Mucosa of rectum (tissue), 2 donors: ENCODE measurements around the gene MAFB.

ENCODE experiments used
- H3K27ac ChIP-seq, 2 donors: one replicate each; pipeline ENCODE4 v1.7.0; 2013; ENCODE audit warnings: inconsistent platforms in 2 of 2, low read depth in 2 of 2, low read length in 2 of 2
- H3K27me3 ChIP-seq, 2 donors: one replicate each; pipeline ENCODE4 v1.7.0; 2013; ENCODE audit warnings: low read length in 2 of 2; ENCODE audit not compliant: control insufficient read depth in 2 of 2, insufficient read depth in 2 of 2
- H3K36me3 ChIP-seq, 2 donors: one replicate each; pipeline ENCODE4 v1.7.0; 2013; ENCODE audit warnings: low read length in 2 of 2; ENCODE audit not compliant: control insufficient read depth in 2 of 2, insufficient read depth in 2 of 2
- H3K4me1 ChIP-seq, 2 donors: one replicate each; pipeline ENCODE4 v1.7.0; 2013; ENCODE audit warnings: low read length in 2 of 2, mild to moderate bottlenecking in 1 of 2; ENCODE audit not compliant: control insufficient read depth in 2 of 2, insufficient read depth in 2 of 2
- H3K4me3 ChIP-seq, 2 donors: one replicate each; pipeline ENCODE4 v1.7.0; 2013; ENCODE audit warnings: low read length in 2 of 2
- H3K9ac ChIP-seq, 2 donors: one replicate each; pipeline ENCODE4 v1.7.0; 2013; ENCODE audit warnings: low read length in 2 of 2, low read depth in 1 of 2, mild to moderate bottlenecking in 1 of 2
- H3K9me3 ChIP-seq, 2 donors: one replicate each; pipeline ENCODE4 v1.7.0; 2013; ENCODE audit warnings: low read length in 2 of 2; ENCODE audit not compliant: control insufficient read depth in 2 of 2
- donor health status: healthy.
- donor health status: Normal muscosa, but diverticular disease.

Gene MAFB

GRCh38 chr20:40646813-40647212, 42.2 kb downstream of the MAFB start:
- H3K27ac ChIP-seq: no peak overlapping the region
- H3K4me1 ChIP-seq: no peaks in the 10 kb centered on the region
- H3K4me3 ChIP-seq: no peak overlapping the region
- no peaks in the 10 kb centered on the region for H3K27me3 ChIP-seq
- no peaks in the 10 kb centered on the region for H3K36me3 ChIP-seq
- no peaks in the 10 kb centered on the region for H3K9me3 ChIP-seq
- no peak overlapping the region for H3K9ac ChIP-seq

DNA sequence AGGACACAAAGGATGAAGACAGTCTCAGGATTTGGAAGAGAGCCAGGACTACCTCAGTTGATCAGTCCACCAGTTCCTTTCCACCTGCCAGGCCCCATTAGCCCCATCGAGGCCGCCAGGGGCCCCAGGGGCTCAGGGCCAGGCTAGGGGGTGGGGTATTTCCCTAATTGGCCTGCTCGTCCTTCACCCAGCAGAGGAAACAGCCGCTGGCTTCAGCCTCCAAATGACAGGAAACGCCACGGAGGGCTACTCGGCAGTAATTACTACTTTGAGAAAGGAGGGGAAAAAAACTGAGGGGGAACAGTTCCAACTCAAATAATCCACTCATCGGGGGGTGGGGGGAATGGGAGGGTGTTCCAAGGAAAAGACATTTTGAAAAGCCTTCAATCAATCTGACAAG, 42.7 kb downstream of the MAFB start:
- H3K9me3 ChIP-seq: no peaks in the 10 kb centered on the region
- H3K27ac ChIP-seq: no peak overlapping the region
- no peaks in the 10 kb centered on the region for H3K36me3 ChIP-seq
- H3K4me1 ChIP-seq: no peaks in the 10 kb centered on the region
- H3K9ac ChIP-seq: no peak overlapping the region
- no peaks in the 10 kb centered on the region for H3K27me3 ChIP-seq
- H3K4me3 ChIP-seq: no peak overlapping the region

DNA sequence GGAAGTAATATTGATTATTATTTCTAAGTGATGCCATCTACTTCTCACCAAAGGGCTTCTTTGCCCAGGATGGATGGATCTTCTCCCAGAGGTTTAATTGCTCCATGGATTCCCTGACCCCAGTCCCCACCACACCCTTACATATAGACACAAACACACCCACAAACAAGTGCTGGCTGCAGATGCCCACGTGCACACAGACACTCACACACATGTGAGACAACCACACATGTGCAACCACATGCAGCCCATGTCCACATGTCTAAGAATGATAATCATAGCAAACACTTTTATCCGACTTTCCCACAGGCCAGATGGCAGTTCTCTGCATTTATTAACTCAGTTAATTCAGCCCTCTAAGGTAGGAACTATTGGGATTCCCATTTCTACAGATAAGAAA, 44.2 kb downstream of the MAFB start:
- Histone ChIP-seq H3K9ac (no peak overlapping the region), H3K9me3 (no peaks in the 10 kb centered on the region), H3K36me3 (no peaks in the 10 kb centered on the region), H3K27ac (no peak overlapping the region), H3K4me3 (no peak overlapping the region), H3K27me3 (no peaks in the 10 kb centered on the region), H3K4me1 (no peaks in the 10 kb centered on the region)

- Histone ChIP-seq H3K9me3 (no peaks in the 10 kb centered on the region), H3K36me3 (no peaks in the 10 kb centered on the region), H3K27ac (no peak overlapping the region), H3K4me1 (no peaks in the 10 kb centered on the region), H3K27me3 (no peaks in the 10 kb centered on the region), H3K9ac (no peak overlapping the region), H3K4me3 (no peak overlapping the region)
These were observed 45.1 kb downstream of the MAFB start for GRCh38 chr20:40643891-40644290.

DNA sequence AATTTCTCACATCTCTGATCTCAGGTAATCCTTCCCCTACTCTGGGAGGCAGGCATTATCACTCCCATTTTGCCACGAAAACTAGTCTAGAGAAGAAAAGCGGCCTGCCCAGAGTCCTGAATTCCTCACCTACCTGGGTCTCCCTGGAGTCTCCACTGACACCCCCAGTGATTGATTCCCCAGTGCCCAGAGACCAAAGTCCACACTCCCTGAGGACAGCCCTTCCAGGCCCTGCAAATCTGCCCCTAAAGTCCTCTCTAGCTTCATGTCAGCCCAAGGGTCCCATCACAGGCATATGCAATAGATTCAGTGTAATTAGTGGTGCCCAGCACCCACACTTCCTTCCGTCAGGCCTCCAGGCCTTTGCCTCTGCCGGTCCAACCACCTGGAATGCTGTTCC, 47.2 kb downstream of the MAFB start:
- H3K9ac ChIP-seq: no peak overlapping the region
- no peak overlapping the region for H3K27ac ChIP-seq
- no peaks in the 10 kb centered on the region for H3K9me3 ChIP-seq
- no peaks in the 10 kb centered on the region for H3K36me3 ChIP-seq
- H3K4me3 ChIP-seq: no peak overlapping the region
- H3K27me3 ChIP-seq: no peaks in the 10 kb centered on the region
- no peaks in the 10 kb centered on the region for H3K4me1 ChIP-seq

- Histone ChIP-seq H3K36me3 (no peaks in the 10 kb centered on the region), H3K27me3 (no peaks in the 10 kb centered on the region), H3K27ac (no peak overlapping the region), H3K9ac (no peak overlapping the region), H3K9me3 (no peaks in the 10 kb centered on the region), H3K4me3 (no peak overlapping the region), H3K4me1 (no peaks in the 10 kb centered on the region)
These were observed 47.8 kb downstream of the MAFB start for GRCh38 chr20:40641202-40641601.

- Histone ChIP-seq H3K36me3 (no peaks in the 10 kb centered on the region), H3K4me3 (no peak overlapping the region), H3K9me3 (no peaks in the 10 kb centered on the region), H3K9ac (no peak overlapping the region), H3K27me3 (no peaks in the 10 kb centered on the region), H3K4me1 (no peaks in the 10 kb centered on the region), H3K27ac (no peak overlapping the region)
These were observed 48.4 kb downstream of the MAFB start for GRCh38 chr20:40640667-40641066.

DNA sequence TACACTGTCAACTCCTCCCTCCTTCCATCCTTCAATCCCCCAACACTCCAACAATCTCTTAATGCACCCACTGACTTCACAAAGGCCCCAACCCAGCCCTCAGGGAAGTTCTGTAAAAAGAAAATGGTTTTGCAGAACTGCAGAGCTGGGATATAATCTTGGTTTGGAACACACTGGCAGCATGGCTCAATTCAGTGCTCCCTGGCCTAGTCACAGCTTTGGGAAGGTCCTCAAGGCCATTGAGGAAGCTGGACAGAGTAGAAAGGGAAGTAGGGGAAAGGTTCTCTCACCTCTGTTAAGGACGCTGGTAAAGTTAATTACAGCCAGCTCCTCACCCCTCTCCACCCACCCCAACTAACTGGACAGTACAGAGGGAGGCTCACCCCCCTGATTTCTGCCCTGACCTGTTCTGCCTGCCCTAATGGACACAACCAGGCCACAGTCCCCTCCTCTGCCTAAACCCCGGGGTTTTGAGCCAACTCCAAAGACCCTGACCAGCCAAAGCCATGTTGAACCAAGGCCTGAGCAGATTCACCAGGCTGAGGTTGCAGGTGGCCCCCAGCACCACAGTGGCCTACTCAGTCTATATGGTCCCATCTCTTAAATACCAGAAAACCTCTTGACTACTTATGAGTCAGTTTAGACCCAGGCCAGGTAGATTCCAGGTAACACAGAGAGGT, 49.2 kb downstream of the MAFB start:
- H3K4me3 ChIP-seq: no peak overlapping the region
- H3K27ac ChIP-seq: no peak overlapping the region
- H3K9me3 ChIP-seq: no peaks in the 10 kb centered on the region
- no peaks in the 10 kb centered on the region for H3K36me3 ChIP-seq
- H3K9ac ChIP-seq: no peak overlapping the region
- H3K4me1 ChIP-seq: no peaks in the 10 kb centered on the region
- no peaks in the 10 kb centered on the region for H3K27me3 ChIP-seq

GRCh38 chr20:40639132-40639531, 49.9 kb downstream of the MAFB start:
- Histone ChIP-seq H3K36me3 (no peaks in the 10 kb centered on the region), H3K9ac (no peak overlapping the region), H3K4me3 (no peak overlapping the region), H3K4me1 (no peaks in the 10 kb centered on the region), H3K27ac (no peak overlapping the region), H3K27me3 (no peaks in the 10 kb centered on the region), H3K9me3 (no peaks in the 10 kb centered on the region)

GRCh38 chr20:40638414-40638813, 50.6 kb downstream of the MAFB start:
- H3K36me3 ChIP-seq: no peaks in the 10 kb centered on the region
- H3K27me3 ChIP-seq: no peaks in the 10 kb centered on the region
- no peak overlapping the region for H3K27ac ChIP-seq
- no peak overlapping the region for H3K4me3 ChIP-seq
- no peak overlapping the region for H3K9ac ChIP-seq
- no peaks in the 10 kb centered on the region for H3K4me1 ChIP-seq
- H3K9me3 ChIP-seq: no peaks in the 10 kb centered on the region

DNA sequence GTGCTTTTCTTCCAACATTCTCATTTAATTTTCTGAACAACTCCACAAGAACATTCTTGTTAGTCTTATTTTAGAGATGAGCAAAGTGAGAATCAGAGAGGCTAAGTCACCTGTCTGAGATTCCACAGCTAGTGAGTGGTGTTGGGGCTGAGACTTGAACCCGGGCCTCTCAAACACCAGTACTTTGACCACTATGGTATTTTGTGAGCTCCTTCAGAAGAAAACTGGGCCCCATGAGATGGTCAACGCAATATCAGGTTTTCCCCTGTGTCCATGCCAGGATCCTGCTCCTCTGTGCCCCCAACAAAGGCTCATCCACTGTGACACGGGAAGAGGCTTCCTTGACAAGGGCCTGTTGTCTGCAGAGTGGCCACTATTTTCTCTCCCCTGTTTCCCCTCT, 51.9 kb downstream of the MAFB start:
- no peaks in the 10 kb centered on the region for H3K4me1 ChIP-seq
- H3K9me3 ChIP-seq: no peaks in the 10 kb centered on the region
- H3K27ac ChIP-seq: no peak overlapping the region
- H3K27me3 ChIP-seq: no peaks in the 10 kb centered on the region
- no peak overlapping the region for H3K9ac ChIP-seq
- no peak overlapping the region for H3K4me3 ChIP-seq
- H3K36me3 ChIP-seq: no peaks in the 10 kb centered on the region
